Transverse colon (tissue), 4 donors: ENCODE measurements around the gene CEP63. TPM values are rescaled to one million over a fixed set of nuclear protein-coding genes. Genes with fewer than 3 reads are reported as not detected.

Source experiments
- DNase-seq: peaks from one replicate; pipeline ENCODE4 v3.0.0-alpha.2; 2019
- H3K27ac ChIP-seq, 4 donors: fragments of 200-600 bp; sonication (generic); 2 replicates each; pipeline ENCODE4 v1.5.1; 2016 to 2018; ENCODE audit warnings: inconsistent platforms in 4 of 4
- H3K27me3 ChIP-seq: fragments of 200-600 bp; sonication (generic); 2 replicates; pipeline ENCODE4 v1.5.1; 2017; ENCODE audit warnings: inconsistent platforms
- H3K36me3 ChIP-seq, 4 donors: fragments of 200-600 bp; sonication (generic); 2 replicates each; pipeline ENCODE4 v1.5.1; 2017 to 2019; ENCODE audit warnings: inconsistent platforms in 4 of 4
- H3K4me1 ChIP-seq, 4 donors: fragments of 200-600 bp; sonication (generic); 2 replicates each; pipeline ENCODE4 v1.5.1; 2017 to 2020; ENCODE audit warnings: inconsistent platforms in 4 of 4
- H3K4me3 ChIP-seq, 4 donors: fragments of 200-600 bp; sonication (generic); 1 replicate in 1 of 4; 2 replicates in 3 of 4; pipeline versions ENCODE4 v1.5.1 to v1.6.1; 2017 to 2019; ENCODE audit warnings: inconsistent platforms in 4 of 4
- H3K9me3 ChIP-seq, 2 donors: fragments of 200-600 bp; sonication (generic); 2 replicates each; pipeline ENCODE4 v1.5.1; 2017 to 2019; ENCODE audit warnings: inconsistent platforms in 2 of 2
- CTCF ChIP-seq, 5 experiments: fragments of 200-600 bp in 3 of 5; fragments of 450-650 bp in 2 of 5; sonication (generic) in 3 of 5; IDR thresholded peaks; 1 replicate in 2 of 5; 2 replicates in 3 of 5; pipeline ENCODE4 v1.5.1; 2016 to 2017; ENCODE audit warnings: antibody characterized with exemption in 5 of 5, inconsistent platforms in 3 of 5, mild to moderate bottlenecking in 2 of 5, moderate library complexity in 1 of 5
- EP300 ChIP-seq: sonication (generic); formaldehyde crosslinking; IDR thresholded peaks from one replicate; pipeline ENCODE4 v1.6.1; 2017; ENCODE audit warnings: antibody characterized with exemption, low read depth
- POLR2A ChIP-seq: fragments of 450-650 bp; IDR thresholded peaks from one replicate; pipeline ENCODE4 v1.6.1; 2016; ENCODE audit warnings: antibody characterized with exemption, mild to moderate bottlenecking, moderate library complexity
- POLR2AphosphoS5 ChIP-seq, 3 donors: sonication (generic); formaldehyde crosslinking; IDR thresholded peaks; one replicate each; pipeline ENCODE4 v1.6.1; 2016; ENCODE audit warnings: antibody characterized with exemption in 3 of 3
- WGBS, 2 donors: methylation state at CpG; one replicate each; pipeline ENCODE4 v1.1.5; 2018; ENCODE audit warnings: low coverage in 1 of 2; 5-methylcytosine and 5-hydroxymethylcytosine counted together
- in situ Hi-C, 4 donors: fragments of 200-750 bp; cut with MboI; loops; one replicate each; pipeline versions ENCODE4 v1.15.0 to v1.15.1; 2017; ENCODE audit warnings: low sequenced_read_pairs in 3 of 4, low pct_ligation_motif_present in 1 of 4, low pct_unique_long_range_greater_than_20kb in 1 of 4
- intact Hi-C: fragments of 100-400 bp; cut with DNase I; formaldehyde crosslinking; loops from one replicate; pipeline ENCODE4 v1.15.1; 2023; ENCODE audit warnings: low total_unique reads
- total RNA-seq, 4 donors: library from RNA; depleted of rRNA; stranded (reverse); fragments of >200 nt; gene quantifications; one replicate each; pipeline ENCODE4 v1.1.0, GENCODE V29; 2016

CEP63 gene
- total RNA-seq, 4 donors from 2014 or later: 12.1 to 29.2 (median 16.9) TPM

GRCh38 chr3:134462331-134462941 is 23.4 kb upstream of the CEP63 start:
- WGBS, 2 donors: 60 to 66% methylated on average over 4 to 5 of the region's 5 CpGs
- in situ Hi-C loops: loop anchor here in 1 of 4 donors (10.0 to 25.0 kb wide), 2 partner anchors 88 to 250 kb away; partner anchors contain the start of gene AMOTL2
- TF ChIP-seq POLR2AphosphoS5 (IDR thresholded peaks at IDR 0.05) (peak in 1 of 3 donors; percentile 46), CTCF (IDR thresholded peaks at IDR 0.05) (no peak)
- Histone ChIP-seq H3K9me3 (no peaks in the 10 kb centered on the region), H3K4me1 (peaks cover 4 to 23% (median 6%) of the 10 kb centered on the region in 4 donors), H3K27me3 (peaks cover 3% of the 10 kb centered on the region), H3K27ac (peak overlapping the region; percentile 67 to 83 (median 77)), H3K4me3 (no peak overlapping the region), H3K36me3 (no peaks in the 10 kb centered on the region)
- intact Hi-C loops: loop anchor here (5.0 kb wide), 1 partner anchor 1435 kb away; no protein-coding TSS in a partner anchor
- DNase-seq: no peak

- Histone ChIP-seq H3K36me3 (no peaks in the 10 kb centered on the region), H3K4me1 (peaks cover 4 to 23% (median 6%) of the 10 kb centered on the region in 4 donors), H3K9me3 (no peaks in the 10 kb centered on the region), H3K27ac (peak overlapping the region; percentile 67 to 83 (median 77)), H3K4me3 (no peak overlapping the region), H3K27me3 (no peaks in the 10 kb centered on the region)
- in situ Hi-C loops: loop anchor here in 1 of 4 donors (10.0 to 25.0 kb wide), 2 partner anchors 89 to 251 kb away; partner anchors contain the start of gene AMOTL2
- WGBS, 2 donors: 80 to 82% methylated on average over 3 to 4 of the region's 4 CpGs
- TF ChIP-seq POLR2A (no peak), POLR2AphosphoS5 (IDR thresholded peaks at IDR 0.05) (no peak), CTCF (IDR thresholded peaks at IDR 0.05) (no peak), EP300 (no peak)
- intact Hi-C loops: loop anchor here (5.0 kb wide), 1 partner anchor 1434 kb away; no protein-coding TSS in a partner anchor
- DNase-seq: no peak
Measured at GRCh38 chr3:134463676-134464063, 22.2 kb upstream of the CEP63 start.

GRCh38 chr3:134464064-134464688 is 21.7 kb upstream of the CEP63 start:
- TF ChIP-seq CTCF (IDR thresholded peaks at IDR 0.05): no peak
- peak; percentile 22 to 61 (median 48) for TF ChIP-seq POLR2AphosphoS5 (IDR thresholded peaks at IDR 0.05)
- WGBS, 2 donors: 71 to 77% methylated on average over 13 of the region's 13 CpGs
- no peaks in the 10 kb centered on the region for H3K9me3 ChIP-seq
- DNase-seq: peak; percentile 58
- H3K27ac ChIP-seq: peak overlapping the region; percentile 67 to 83 (median 77)
- no peaks in the 10 kb centered on the region for H3K27me3 ChIP-seq
- H3K4me1 ChIP-seq: peaks cover 4 to 23% (median 6%) of the 10 kb centered on the region in 4 donors
- no peak overlapping the region for H3K4me3 ChIP-seq
- in situ Hi-C loops (loop anchor here in 1 of 4 donors (10.0 to 25.0 kb wide), 2 partner anchors 89 to 252 kb away; partner anchors contain the start of gene AMOTL2), intact Hi-C loops (loop anchor here (5.0 kb wide), 1 partner anchor 1433 kb away; no protein-coding TSS in a partner anchor)
- H3K36me3 ChIP-seq: no peaks in the 10 kb centered on the region

GRCh38 chr3:134464689-134465365 is 21.0 kb upstream of the CEP63 start:
- intact Hi-C loops: loop anchor here (5.0 kb wide), 1 partner anchor 1432 kb away; no protein-coding TSS in a partner anchor
- in situ Hi-C loops: loop anchor here in 1 of 4 donors (10.0 to 25.0 kb wide), 2 partner anchors 90 to 253 kb away; partner anchors contain the start of gene AMOTL2
- WGBS, 2 donors: 71 to 100% methylated on average over 3 to 8 of the region's 8 CpGs

More at GRCh38 chr3:134464689-134465365, 21.0 kb upstream of the CEP63 start:
- no peak for TF ChIP-seq POLR2AphosphoS5 (IDR thresholded peaks at IDR 0.05)
- no peak for TF ChIP-seq CTCF (IDR thresholded peaks at IDR 0.05)
- no peak for TF ChIP-seq POLR2A
- no peak for TF ChIP-seq EP300
- Histone ChIP-seq H3K27ac (peak overlapping the region; percentile 46 to 83 (median 72)), H3K4me1 (peaks cover 4 to 23% (median 6%) of the 10 kb centered on the region in 4 donors), H3K9me3 (no peaks in the 10 kb centered on the region), H3K27me3 (no peaks in the 10 kb centered on the region), H3K4me3 (no peak overlapping the region), H3K36me3 (no peaks in the 10 kb centered on the region)
- no peak for DNase-seq
